Measurements from ENCODE around the gene MMRN1.

Gene MMRN1

GRCh38 chr4:90001023-90001422 is 106.4 kb downstream of the MMRN1 start:
- DNase-seq, result no peak

GRCh38 chr4:90002441-90003062 is 107.9 kb downstream of the MMRN1 start:
- DNase-seq, result no peak
